ENCODE data around the gene IMP3.

IMP3 gene

DNA sequence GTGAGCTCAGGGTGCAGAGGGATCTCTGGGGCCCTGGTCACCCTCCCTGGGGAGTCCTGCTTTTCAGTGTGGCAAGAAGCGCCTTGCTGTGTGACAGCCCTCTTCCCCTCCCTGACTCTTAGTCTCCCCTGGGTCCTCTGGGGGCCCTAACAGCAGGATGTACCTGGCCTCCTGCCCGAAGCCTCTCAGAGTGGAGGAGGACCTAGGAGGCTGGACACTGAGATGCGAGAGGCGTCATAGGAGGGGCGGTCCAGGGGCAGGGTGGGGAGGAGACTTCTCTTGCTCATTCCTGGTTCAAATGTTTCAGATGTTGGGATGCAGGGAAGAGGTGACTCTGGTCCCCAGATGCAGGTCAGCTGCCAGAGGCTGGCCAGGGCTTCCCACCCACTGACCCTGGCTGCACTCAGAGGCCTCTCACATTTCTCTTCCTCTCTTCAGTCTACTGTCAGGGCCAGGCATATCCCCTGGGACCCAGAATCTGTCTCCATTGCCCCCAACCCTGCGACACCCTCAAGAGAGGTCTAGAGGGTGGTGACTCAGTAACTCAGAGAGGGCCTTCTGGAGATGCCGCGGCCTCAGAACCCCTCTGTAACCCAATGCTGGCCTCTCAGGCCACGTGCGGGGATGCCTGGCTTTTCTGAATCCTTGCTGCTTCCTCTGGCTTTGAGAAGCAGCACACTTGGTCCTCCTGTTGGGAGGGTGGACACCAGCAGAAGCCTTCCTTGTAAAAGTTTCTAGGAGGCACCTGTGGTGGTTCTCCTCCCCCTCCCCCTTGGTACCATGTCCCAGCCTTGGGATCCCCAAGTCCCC is 33.6 kb upstream of the IMP3 start:
- DNase-seq (ENCODE audit: low read depth in 2 of 3, low spot score in 1 of 3) = no peak

DNA sequence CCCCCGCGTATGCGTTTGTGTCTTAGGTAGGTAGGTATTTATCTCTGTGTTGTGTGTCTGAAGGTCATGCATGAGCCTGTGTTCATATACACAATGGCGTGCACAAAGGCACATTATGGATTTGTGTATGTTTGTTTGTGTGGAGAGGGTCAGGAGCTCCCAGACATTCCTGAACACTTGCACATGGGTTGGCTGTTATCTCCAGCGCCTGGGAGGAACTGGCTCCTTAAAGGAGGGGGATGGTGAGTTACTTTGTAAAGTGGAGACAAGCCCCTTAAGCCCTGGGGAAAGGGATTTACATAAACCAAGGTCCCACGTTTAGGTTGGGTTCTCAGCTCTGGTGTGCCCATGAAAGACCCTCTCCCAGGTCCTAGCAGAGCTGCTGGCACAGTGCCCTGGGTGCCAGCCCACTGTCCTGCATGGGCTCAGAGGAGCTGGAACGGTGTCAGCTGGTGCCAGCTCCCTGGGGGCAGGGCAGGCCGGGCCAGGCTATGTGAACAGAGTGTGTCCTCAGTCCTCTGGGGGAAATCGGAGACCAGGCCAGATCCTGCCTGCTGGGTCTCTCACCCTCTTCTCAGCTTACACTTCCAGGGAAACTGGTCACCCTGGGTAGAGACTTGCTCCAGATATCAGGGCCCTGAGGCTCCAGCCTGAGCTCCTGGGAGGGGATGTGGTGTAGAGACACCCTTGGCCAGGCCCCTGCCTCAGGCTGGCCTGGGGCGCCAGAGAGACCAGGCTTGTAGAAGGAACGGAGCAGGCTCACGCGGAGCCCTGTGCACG is 32.8 kb upstream of the IMP3 start:
- no peak for DNase-seq (ENCODE audit: low read depth in 2 of 3, low spot score in 1 of 3)

DNA sequence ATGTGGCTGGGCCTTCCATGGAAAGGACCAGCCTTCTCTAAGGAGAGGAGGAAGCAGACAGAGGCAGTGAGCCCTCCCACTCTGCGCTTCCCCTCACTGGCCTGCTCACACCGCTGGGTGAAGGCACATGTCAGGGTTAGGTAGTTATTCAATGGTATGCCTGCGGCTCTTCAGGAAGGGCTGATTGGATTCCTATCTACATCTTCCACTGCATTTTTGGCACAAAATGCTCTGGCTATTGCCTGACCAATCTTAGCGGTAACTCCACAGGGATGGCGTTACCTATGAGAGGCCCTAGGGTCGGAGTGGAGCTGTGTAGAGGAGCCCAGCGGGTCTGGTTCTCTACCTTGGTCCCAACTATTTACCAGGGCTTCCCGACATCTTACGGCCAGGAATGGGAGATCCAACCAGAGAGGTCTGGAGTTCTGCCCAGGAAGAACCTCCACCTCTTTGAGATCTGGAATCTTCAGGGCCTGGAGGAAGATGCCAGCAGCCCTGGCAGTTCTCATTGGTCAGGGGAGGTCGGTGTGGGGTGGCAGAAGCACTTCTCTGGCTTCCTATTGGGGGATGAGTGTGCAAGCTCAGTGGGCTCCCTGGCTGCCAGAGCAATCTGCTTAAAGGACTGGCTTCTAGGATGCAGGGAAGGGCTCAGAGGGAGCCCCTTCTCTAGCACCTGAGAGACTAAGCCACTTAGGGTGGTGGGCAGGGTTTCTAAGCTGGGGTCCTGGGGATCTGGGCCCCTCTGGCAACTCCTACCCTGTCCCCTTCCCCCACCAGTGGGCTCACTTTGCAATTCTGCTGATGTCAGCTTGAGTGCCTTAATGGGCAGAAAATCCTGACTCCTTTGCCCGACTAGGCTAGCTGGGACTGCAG is 31.9 kb upstream of the IMP3 start:
- DNase-seq (ENCODE audit: low read depth in 2 of 3, low spot score in 1 of 3) = no peak

DNA sequence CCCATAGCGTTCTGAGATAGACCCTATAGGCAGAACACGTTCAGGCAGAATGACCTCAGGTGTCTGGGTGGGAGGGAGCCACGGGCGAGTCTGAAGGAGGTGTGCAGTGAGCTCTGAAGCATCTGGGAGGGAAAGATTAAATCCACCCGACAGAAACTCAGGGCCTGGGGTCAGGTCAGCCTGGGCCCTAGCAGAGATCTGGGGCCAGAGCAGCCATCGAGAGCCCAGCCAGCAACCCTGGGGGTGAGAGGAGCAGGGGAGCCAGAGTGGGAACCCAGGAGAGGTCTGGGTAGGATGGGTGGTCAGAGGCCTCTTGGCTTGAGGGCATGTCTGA is 29.8 kb upstream of the IMP3 start:
- no peak for DNase-seq (ENCODE audit: low read depth in 2 of 3, low spot score in 1 of 3)

DNA sequence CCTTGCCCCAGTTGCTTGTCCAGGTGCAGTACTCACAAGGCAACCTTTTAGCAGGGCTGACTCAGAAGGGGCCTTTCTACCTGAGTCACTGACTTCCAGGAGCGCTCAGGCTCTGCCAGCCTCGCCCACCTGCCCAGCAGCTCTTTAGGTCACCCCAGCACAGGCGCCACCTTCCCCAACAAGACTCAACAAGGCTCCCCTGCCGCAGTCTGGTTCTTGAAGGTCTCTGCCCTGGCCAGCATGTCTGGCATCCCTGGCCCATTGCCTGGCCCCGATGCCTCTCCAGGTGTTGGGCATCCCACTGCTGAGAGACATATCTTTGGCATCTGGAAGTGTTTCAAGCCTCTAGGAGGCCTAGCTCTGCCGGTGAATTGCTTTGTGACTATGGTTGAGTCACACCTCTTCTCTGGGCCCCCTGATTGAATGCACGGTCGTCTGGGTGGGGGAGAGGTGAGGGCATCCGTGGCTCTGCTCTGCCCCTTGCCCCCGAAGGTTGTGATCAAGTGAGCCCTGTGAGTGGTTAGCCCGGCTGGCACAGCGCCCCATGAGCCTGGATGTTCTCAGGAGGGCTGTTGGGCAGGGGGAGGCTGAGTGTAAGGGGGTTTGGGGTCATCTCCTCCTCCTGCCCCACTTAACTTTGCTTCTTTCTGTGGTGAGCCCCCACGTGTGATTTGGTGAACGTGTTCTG is 29.3 kb upstream of the IMP3 start:
- DNase-seq (ENCODE audit: low read depth in 2 of 3, low spot score in 1 of 3) = no peak

DNA sequence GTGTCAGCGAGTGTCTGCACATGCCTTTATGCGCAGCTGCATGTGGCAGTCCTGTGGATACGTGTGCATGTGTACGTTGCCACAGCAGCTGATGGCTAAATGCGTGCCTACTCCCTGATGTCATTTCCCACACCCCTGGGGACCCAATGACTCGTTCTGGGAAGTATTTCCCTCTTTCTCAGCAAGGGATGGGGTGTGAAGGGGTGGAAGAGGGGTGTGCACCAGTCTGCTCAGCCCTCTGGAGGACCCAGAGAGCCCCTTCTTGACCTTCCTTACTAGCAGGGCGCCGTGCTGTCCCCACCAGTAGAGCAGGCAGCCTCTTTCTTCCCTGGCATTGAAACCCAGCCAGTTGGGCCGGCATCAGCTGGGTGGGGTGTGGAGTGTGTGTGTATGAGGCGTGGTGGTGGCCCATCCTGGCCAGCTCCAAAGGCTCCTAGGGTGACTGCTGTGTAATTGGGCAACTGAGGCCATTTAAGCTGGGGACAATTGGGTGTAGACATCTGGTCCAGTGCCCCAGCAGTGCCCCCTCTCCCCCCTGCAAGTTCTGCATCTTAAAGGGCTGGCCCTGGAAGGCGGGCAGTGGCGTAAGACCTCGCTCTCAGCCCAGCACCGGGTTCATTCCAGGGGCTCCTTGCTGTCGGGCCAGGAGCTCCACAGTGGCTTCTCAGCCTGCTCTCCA is 26.9 kb upstream of the IMP3 start:
- DNase-seq (ENCODE audit: low read depth in 2 of 3, low spot score in 1 of 3) = no peak

DNA sequence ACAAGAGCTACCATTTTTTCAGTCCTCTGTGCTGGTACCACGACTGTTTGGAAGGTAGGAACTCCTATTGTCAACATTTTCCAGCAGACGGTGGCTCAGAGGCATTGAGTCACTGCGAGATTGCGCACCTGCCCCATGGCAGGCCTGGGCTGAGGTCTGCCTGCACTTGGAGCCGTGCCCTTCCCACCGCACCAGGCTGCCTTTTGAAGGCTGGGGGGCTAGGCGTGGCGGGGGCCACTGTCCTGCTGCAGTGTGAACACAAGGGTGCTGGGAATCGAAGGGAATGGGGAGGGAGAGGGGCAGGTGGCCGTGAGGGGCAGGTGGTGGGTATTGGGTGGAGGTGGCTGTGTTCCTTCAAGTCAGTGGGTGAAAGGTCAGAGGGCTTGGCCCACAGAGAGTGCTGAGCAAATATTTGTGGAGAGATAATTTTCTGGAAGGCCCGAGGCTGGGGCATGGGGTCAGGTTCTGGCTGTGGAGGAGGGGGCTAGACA is 24.0 kb upstream of the IMP3 start:
- no peak for DNase-seq (ENCODE audit: low read depth in 2 of 3, low spot score in 1 of 3)

DNA sequence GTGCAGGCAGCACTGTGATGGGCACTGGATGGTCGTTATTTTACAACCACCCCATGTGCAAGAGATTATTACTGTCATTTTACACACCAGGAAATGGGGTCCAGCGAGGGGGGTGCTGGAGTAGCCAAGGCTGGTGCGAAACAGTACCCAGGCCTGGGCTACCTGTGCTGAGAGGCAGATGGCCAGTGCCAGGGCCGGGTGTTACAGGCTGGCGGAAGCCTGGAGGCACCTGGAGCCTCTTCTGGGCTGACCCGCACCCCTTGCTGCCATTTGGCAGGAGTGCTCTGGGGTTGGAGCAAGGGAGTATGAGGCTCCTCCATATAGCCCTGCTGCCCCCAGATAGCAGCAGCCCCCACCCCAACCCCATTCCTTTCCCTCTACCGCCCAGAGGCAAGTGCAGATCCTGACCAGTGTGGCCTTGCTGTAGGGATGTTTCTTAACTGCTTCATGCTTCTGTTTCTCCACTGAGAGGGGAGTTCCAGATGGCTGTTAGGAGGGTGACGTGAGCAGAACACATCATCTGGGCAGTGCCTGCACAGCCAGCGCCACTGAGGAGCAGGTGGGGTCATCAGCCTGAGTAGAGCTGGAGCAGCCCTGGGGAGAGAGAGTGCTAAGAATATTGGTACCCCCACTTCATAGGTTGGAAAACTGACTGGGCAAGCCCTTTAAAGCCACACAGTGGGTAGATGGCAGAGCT is 22.9 kb upstream of the IMP3 start:
- no peak for DNase-seq (ENCODE audit: low read depth in 2 of 3, low spot score in 1 of 3)

DNA sequence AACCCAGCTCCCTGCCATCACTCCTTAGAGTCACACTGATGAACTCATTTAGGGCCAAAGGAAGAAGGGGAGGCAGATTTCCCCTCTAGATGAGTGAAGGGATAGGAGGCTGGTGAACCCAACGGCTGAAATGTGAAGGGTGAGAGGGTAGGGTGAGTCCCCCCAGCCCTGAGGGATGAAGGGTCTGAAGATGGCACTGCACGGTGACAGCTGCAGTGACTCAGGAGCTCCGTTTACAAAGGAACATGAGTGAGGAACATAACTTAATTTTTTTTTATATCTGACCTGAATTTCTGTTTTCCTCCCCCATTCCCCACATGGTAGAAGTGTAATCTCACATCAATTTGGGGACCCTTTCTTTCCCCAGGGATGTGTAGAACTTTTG is 21.7 kb upstream of the IMP3 start:
- DNase-seq (ENCODE audit: low read depth in 2 of 3, low spot score in 1 of 3) = no peak

DNA sequence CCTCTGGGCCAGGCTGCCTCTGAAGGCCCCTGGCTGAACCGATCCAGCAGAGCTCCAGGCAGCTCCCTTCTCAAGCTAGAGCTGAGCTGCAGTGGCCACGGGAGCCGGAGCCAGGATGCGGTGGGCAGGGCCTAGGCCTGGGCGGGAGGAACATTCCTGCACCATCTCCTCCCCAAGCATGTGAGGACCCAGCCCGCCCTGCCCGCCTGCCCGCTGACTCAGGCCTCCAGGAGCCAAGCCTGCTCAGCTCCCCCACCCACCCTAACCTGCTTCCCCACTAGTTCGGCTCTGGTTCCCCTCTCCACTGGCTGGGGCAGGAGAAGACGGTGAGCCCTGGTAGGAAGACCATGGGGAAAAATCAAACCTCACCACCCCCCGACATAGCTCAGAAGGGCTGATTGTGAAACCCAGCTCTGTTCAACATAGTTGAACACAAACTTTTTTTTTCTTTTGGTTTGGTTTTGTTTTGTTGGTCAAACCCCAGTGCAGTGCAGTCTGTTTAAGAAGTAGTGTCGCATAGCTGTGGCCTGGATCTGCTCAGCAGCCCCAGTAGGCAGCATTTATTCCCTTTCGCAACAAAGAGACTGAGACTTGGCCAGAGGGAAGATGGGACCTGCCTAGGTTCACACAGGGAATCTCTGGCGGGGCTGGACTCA is 21.2 kb upstream of the IMP3 start:
- no peak for DNase-seq (ENCODE audit: low read depth in 2 of 3, low spot score in 1 of 3)

DNA sequence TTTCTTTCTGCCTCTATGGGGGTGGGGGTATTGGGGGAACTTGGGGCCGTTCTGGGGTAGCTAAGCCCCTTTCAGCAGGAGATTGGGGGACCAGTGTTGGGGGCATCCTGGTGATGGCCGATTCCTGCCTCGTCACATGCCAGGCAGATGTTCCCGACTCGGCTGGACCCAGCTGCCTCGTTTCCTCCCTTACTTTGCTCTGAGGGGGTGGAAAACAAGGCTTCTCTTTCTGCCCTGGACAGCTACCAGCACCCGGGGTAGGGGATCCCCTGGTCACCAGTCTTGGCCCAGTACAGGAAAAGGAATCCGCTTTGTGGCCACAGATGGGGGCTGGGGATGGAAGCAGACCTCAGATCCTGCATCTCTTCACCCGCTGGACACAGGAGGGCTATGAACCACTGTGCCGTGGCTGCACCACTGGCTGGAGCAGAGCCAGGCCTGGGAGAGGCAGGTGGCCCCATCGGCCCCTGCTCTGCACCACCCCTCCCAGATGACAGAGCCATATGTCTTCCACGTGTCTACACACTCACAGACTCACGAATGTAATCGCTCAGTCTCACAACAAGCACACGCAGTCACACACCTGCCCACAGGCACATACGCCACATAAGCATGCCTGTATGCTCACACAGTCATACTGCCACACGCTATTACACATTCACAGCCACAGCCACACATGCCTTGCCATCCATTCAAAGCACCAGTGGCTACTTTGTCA is 20.1 kb upstream of the IMP3 start:
- DNase-seq (ENCODE audit: low read depth in 2 of 3, low spot score in 1 of 3) = no peak

DNA sequence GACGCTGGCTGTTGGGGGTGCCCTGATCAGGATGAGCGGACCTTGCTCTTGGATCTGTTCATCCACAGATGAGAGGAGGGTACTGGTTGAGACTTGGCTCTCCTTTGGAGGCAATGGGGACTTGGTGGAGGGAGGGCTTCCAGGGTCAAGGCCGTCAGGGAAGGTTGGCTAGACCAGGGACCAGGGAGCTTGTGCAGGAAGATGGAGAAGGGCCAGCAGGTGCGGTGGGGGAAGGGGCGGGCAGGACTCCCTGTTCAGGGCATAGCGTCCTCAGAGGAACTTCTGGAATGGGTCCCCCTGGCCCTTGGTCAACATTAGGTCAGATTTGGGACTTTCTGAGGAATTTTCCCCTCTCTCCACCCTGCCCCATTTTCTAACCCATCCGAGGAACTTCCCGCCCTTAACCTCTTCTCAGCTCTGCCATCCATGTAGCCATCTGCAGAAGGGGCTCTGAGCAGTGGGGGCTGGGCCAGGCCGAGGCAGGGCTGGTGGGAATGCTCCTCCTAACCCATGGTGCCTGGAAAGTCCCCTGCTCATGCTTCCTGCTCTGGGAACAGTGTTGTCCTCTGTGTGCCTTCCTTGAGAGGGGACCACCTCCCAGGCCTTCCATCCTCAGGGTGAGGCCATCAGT is 19.2 kb upstream of the IMP3 start:
- DNase-seq (ENCODE audit: low read depth in 2 of 3, low spot score in 1 of 3) = no peak

DNA sequence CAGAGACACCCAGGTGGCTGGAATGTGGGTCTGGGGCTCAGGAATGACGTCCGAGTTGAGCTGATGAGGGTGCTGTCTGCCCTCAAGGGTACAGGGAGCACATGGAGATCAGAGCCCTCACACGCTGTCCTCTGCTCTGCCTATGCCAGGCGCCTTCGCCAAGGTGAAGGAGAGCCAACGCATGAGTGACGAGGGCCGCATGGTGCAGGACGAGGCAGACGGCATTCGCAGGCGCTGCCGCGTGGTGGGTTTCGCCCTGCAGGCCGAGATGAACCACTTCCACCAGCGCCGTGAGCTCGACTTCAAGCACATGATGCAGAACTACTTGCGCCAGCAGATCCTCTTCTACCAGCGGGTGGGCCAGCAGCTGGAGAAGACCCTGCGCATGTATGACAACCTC is 16.8 kb upstream of the IMP3 start:
- DNase-seq (ENCODE audit: low read depth in 2 of 3, low spot score in 1 of 3) = no peak

DNA sequence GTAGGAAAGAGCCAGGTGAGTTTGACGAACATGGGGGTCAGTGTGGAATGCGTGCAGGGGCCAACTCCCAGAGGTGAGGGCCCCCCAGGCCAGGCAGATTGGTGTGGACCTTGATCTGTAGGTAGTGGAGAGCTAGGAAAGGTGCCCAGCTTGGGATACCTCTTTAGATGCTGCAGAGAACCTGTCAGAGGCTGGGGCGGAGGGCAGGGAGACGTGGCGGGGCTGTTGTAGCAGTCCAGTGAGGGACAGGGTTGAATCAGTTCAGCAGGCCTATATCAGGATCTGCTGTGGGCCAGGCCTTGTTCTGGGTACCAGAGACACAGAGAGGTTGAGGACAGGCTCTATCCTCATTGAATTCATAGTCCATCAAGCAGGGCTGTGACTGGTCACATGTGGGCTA is 16.3 kb upstream of the IMP3 start:
- no peak for DNase-seq (ENCODE audit: low read depth in 2 of 3, low spot score in 1 of 3)

DNA sequence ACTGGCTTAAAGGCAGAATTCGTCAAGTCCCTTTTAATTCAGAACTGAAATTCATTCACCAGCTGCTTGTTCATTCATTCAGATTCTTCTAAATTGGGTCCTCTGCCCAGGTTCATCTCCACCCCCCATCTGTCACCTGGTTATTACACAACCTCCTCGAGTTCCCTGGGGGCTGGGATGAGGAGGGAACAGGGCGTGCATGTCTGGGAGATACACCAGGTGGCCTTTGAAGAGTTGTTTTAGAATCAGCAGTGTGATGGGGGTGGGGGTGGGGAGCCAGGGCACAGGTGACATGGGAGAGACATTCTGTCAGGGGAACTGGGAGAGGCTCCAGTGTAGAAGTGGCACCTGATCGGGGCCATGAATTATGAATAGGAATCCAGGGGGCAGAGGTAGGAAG is 15.9 kb upstream of the IMP3 start:
- no peak for DNase-seq (ENCODE audit: low read depth in 2 of 3, low spot score in 1 of 3)

DNA sequence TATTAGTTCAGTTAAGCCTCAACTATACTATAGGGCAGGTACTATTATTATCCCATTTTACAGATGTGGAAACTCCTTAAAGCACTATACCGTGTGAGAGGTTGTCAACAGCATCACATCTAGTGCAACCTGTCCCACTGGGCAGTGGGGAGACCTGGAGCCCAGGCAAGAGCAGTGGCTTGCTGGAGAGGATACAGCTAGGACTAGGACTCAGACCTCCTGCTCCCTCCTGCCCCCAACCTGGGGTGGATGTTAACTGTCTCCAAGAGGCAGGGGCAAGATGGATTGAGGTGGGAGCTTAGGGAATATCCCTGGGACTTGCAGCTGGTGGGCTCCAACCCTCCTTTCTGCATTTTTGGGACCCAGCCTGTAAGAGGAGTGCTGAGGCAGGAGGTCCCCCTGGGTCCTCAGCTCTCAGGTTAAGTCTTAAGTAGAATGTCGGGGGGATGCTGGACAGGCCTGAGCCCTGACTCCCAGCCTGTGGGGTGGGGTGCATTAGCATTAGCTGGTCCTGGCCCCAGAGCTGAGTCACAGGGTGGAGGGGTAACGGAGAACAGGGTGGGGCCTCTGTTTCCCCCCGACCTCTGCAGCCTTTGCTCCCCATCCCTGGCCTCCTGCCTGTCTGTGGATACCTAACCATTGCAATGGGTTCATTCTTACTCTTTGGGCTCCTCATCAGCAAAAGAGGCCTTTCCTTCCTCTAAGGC is 14.3 kb upstream of the IMP3 start:
- no peak for DNase-seq (ENCODE audit: low read depth in 2 of 3, low spot score in 1 of 3)

DNA sequence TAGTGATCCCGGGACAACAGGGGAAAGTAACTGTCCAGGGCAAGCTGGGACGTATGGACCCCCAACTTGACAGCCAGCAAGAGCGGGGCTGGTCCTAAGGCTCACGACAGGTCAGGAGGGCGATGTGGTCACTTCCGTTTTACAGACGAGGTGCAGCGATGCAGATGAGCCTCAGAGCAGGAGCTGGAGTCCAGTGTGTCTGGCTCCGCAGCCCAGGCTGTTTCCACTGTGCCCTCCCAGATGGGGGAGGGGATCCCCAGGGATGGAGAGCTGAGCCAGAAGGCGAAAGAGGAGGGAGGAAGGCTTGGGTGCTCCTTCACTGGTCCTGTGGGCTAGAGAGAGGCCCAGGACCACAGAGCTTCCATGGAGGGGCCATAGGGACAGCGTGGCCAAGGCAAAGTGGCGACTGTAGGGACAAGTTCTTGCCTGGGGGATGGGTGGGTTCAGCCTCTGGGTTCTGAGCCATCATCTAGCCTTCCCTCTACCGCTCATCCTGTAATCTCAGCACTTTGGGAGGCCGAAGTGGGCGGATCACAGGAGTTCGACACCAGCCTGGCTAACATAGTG is 13.4 kb upstream of the IMP3 start:
- no peak for DNase-seq (ENCODE audit: low read depth in 2 of 3, low spot score in 1 of 3)
